Embryonic facial prominence (tissue), 1 donor: ENCODE results near the gene SLC43A2.
"Not testable (repeated sequence)": the region's sequence is repeated elsewhere in the genome, so short reads cannot be mapped to it uniquely, and the experiment has no call there.

ENCODE experiments used
- DNase-seq: peaks from one replicate; pipeline ENCODE4 v3.0.0-alpha.2; 2016; ENCODE audit errors: extremely low spot score

SLC43A2 gene

GRCh38 chr17:1590029-1590746, 38.4 kb downstream of the SLC43A2 start:
- DNase-seq, result no peak

- DNase-seq, result no peak
Observed at GRCh38 chr17:1588821-1589585, 39.6 kb downstream of the SLC43A2 start.

GRCh38 chr17:1584167-1584566, 44.5 kb downstream of the SLC43A2 start:
- no peak for DNase-seq

- DNase-seq, result no peak
Observed at GRCh38 chr17:1583556-1583955, 45.1 kb downstream of the SLC43A2 start.

- DNase-seq, result no peak
Observed at GRCh38 chr17:1582374-1582773, 46.3 kb downstream of the SLC43A2 start.

- no peak for DNase-seq
Observed at GRCh38 chr17:1580979-1581676, 47.5 kb downstream of the SLC43A2 start.

GRCh38 chr17:1578029-1578428, 50.6 kb downstream of the SLC43A2 start:
- DNase-seq, result no peak

GRCh38 chr17:1577583-1578013, 51.0 kb downstream of the SLC43A2 start:
- DNase-seq, result no peak

- DNase-seq, result no peak
Observed at GRCh38 chr17:1577182-1577581, 51.5 kb downstream of the SLC43A2 start.

GRCh38 chr17:1576500-1576899, 52.1 kb downstream of the SLC43A2 start:
- no peak for DNase-seq

GRCh38 chr17:1574697-1575471, 53.8 kb downstream of the SLC43A2 start:
- no peak for DNase-seq

GRCh38 chr17:1573932-1574696, 54.5 kb downstream of the SLC43A2 start:
- DNase-seq, result no peak

GRCh38 chr17:1572646-1573045, 56.0 kb downstream of the SLC43A2 start:
- not testable (repeated sequence) for DNase-seq

- no peak for DNase-seq
Observed at GRCh38 chr17:1571341-1571704, 57.3 kb downstream of the SLC43A2 start.

- DNase-seq, result no peak
Observed at GRCh38 chr17:1568950-1569810, 59.5 kb downstream of the SLC43A2 start.

GRCh38 chr17:1566505-1567199, 62.0 kb downstream of the SLC43A2 start:
- no peak for DNase-seq

GRCh38 chr17:1565877-1566276, 62.8 kb downstream of the SLC43A2 start:
- DNase-seq, result no peak

- no peak for DNase-seq
Observed at GRCh38 chr17:1563786-1564613, 64.6 kb downstream of the SLC43A2 start.

GRCh38 chr17:1563471-1563785, 65.2 kb downstream of the SLC43A2 start:
- not testable (repeated sequence) for DNase-seq
